GM18517 (cell line): Measurements from ENCODE around the gene GPR25.
"Not testable (repeated sequence)": the region's sequence is repeated elsewhere in the genome, so short reads cannot be mapped to it uniquely, and the experiment has no call there.

Experiments
- ATAC-seq: cut with Tn5 transposase; IDR thresholded peaks from one replicate; pipeline ENCODE4 v1.9.1; 2021; ENCODE audit warnings: mild to moderate bottlenecking, moderate library complexity; ENCODE audit not compliant: unreplicated experiment

The GPR25 gene

GRCh38 chr1:200909071-200909470, 36.3 kb downstream of the GPR25 start:
- ATAC-seq: no peak

GRCh38 chr1:200909757-200910239, 37.0 kb downstream of the GPR25 start:
- ATAC-seq: peak; percentile 34

GRCh38 chr1:200911361-200911760, 38.6 kb downstream of the GPR25 start:
- no peak for ATAC-seq

- ATAC-seq: not testable (repeated sequence)
Measured at GRCh38 chr1:200911936-200912335, 39.2 kb downstream of the GPR25 start.

GRCh38 chr1:200912737-200913407, 40.1 kb downstream of the GPR25 start:
- ATAC-seq: no peak

- ATAC-seq: no peak
Measured at GRCh38 chr1:200916152-200916551, 43.4 kb downstream of the GPR25 start.

- ATAC-seq: no peak
Measured at GRCh38 chr1:200916681-200917080, 43.9 kb downstream of the GPR25 start.

GRCh38 chr1:200917291-200917817, 44.6 kb downstream of the GPR25 start:
- ATAC-seq: no peak

- ATAC-seq: no peak
Measured at GRCh38 chr1:200918006-200918405, 45.2 kb downstream of the GPR25 start.

- ATAC-seq: no peak
Measured at GRCh38 chr1:200919386-200919785, 46.6 kb downstream of the GPR25 start.

- ATAC-seq: no peak
Measured at GRCh38 chr1:200921571-200922110, 48.9 kb downstream of the GPR25 start.

GRCh38 chr1:200922406-200922805, 49.6 kb downstream of the GPR25 start:
- ATAC-seq: no peak

- no peak for ATAC-seq
Measured at GRCh38 chr1:200923601-200924000, 50.8 kb downstream of the GPR25 start.
